Rectal smooth muscle tissue (tissue), 1 donor: ENCODE measurements around the gene LCN12.

Source experiments
- H3K27ac ChIP-seq: one replicate; pipeline ENCODE4 v1.7.0; 2013; ENCODE audit warnings: low read depth, low read length, inconsistent platforms
- H3K27me3 ChIP-seq: one replicate; pipeline ENCODE4 v1.7.0; 2013; ENCODE audit warnings: low read length; ENCODE audit not compliant: control insufficient read depth, insufficient read depth
- H3K36me3 ChIP-seq: one replicate; pipeline ENCODE4 v1.7.0; 2013; ENCODE audit warnings: low read length; ENCODE audit not compliant: control insufficient read depth, insufficient read depth
- H3K4me1 ChIP-seq: one replicate; pipeline ENCODE4 v1.7.0; 2013; ENCODE audit warnings: low read length; ENCODE audit not compliant: control insufficient read depth, insufficient read depth
- H3K4me3 ChIP-seq: one replicate; pipeline ENCODE4 v1.7.0; 2013; ENCODE audit warnings: low read length
- H3K9ac ChIP-seq: one replicate; pipeline ENCODE4 v1.7.0; 2013; ENCODE audit warnings: low read length

The LCN12 gene

DNA sequence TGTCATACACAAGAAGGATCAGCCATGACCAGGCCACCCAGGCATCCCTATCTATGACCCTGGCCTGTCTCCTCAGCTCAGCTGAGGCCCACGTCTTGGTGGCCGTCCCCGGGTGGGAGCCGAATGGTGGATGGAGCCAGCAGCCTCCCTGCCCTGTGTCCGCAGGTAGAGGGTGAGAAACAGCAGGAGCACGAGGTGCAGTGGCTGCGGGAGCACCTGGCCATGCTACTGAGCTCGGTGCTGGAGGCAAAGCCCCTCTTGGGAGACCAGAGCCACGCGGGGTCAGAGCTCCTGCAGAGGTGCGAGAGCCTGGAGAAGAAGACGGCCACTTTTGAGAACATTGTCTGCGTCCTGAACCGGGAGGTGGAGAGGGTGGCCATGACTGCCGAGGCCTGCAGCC lies 32.0 kb upstream of the LCN12 start:
- H3K27me3 ChIP-seq = no peaks in the 10 kb centered on the region
- H3K4me3 ChIP-seq = no peak overlapping the region
- H3K36me3 ChIP-seq = peaks cover 41% of the 10 kb centered on the region
- H3K4me1 ChIP-seq = no peaks in the 10 kb centered on the region
- no peak overlapping the region for H3K9ac ChIP-seq
- H3K27ac ChIP-seq = no peak overlapping the region

GRCh38 chr9:136920734-136921231 lies 31.3 kb upstream of the LCN12 start:
- Histone ChIP-seq H3K9ac (no peak overlapping the region), H3K27me3 (no peaks in the 10 kb centered on the region), H3K27ac (no peak overlapping the region), H3K4me3 (no peak overlapping the region), H3K4me1 (no peaks in the 10 kb centered on the region), H3K36me3 (peaks cover 35% of the 10 kb centered on the region)

GRCh38 chr9:136921307-136921706 lies 30.8 kb upstream of the LCN12 start:
- Histone ChIP-seq H3K4me3 (no peak overlapping the region), H3K27me3 (no peaks in the 10 kb centered on the region), H3K36me3 (peaks cover 33% of the 10 kb centered on the region), H3K4me1 (no peaks in the 10 kb centered on the region), H3K9ac (no peak overlapping the region), H3K27ac (no peak overlapping the region)

DNA sequence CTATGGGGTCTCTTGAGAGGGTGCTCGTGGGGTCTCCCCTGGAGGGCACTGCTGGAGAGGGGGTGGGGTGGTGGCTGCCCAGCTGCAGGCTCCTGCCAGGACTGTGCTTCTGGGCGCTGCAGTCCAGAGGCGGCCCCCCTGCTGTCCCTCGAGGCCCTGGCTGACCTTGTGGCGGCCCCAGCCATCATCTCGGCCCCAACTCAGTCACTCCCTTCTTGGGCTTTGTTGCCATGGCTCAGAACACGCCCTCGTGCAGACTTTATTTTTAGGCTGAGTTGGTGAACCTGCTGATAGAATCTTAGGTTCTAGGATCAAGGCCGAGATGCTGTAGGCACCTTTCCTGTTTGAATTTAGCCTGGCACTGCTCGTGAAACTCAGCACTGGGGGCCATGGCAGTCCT lies 30.4 kb upstream of the LCN12 start:
- Histone ChIP-seq H3K36me3 (peaks cover 33% of the 10 kb centered on the region), H3K27me3 (no peaks in the 10 kb centered on the region), H3K4me1 (no peaks in the 10 kb centered on the region), H3K4me3 (no peak overlapping the region), H3K9ac (no peak overlapping the region), H3K27ac (no peak overlapping the region)

GRCh38 chr9:136922540-136922939 lies 29.5 kb upstream of the LCN12 start:
- Histone ChIP-seq H3K36me3 (peaks cover 32% of the 10 kb centered on the region), H3K9ac (no peak overlapping the region), H3K27ac (no peak overlapping the region), H3K27me3 (no peaks in the 10 kb centered on the region), H3K4me1 (no peaks in the 10 kb centered on the region), H3K4me3 (no peak overlapping the region)

DNA sequence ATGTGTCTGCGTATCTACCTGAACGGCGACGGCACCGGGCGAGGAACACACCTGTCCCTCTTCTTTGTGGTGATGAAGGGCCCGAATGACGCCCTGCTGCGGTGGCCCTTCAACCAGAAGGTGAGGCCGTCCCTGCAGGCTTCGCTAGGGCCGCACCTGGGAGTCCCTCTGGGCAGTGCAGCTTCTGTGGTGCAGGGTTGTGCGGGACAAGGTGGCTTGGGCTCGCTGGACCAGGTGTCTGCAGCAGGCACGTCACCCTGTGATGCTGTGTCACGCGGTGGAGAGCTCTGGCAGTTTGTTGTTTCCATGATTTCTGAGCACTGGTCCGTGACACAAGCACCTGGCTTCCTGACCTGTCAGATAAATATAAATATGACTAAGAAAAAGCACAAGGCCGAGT lies 28.2 kb upstream of the LCN12 start:
- no peak overlapping the region for H3K9ac ChIP-seq
- H3K27ac ChIP-seq = no peak overlapping the region
- H3K36me3 ChIP-seq = peaks cover 29% of the 10 kb centered on the region
- no peak overlapping the region for H3K4me3 ChIP-seq
- H3K4me1 ChIP-seq = no peaks in the 10 kb centered on the region
- no peaks in the 10 kb centered on the region for H3K27me3 ChIP-seq

- H3K4me3 ChIP-seq = no peak overlapping the region
- no peaks in the 10 kb centered on the region for H3K27me3 ChIP-seq
- no peak overlapping the region for H3K27ac ChIP-seq
- no peaks in the 10 kb centered on the region for H3K4me1 ChIP-seq
- H3K36me3 ChIP-seq = peaks cover 18% of the 10 kb centered on the region
- no peak overlapping the region for H3K9ac ChIP-seq
Measured at GRCh38 chr9:136925414-136926153, 26.5 kb upstream of the LCN12 start.

GRCh38 chr9:136926154-136926704 lies 25.8 kb upstream of the LCN12 start:
- Histone ChIP-seq H3K27me3 (no peaks in the 10 kb centered on the region), H3K36me3 (peaks cover 12% of the 10 kb centered on the region), H3K4me1 (no peaks in the 10 kb centered on the region), H3K4me3 (no peak overlapping the region), H3K27ac (no peak overlapping the region), H3K9ac (no peak overlapping the region)

DNA sequence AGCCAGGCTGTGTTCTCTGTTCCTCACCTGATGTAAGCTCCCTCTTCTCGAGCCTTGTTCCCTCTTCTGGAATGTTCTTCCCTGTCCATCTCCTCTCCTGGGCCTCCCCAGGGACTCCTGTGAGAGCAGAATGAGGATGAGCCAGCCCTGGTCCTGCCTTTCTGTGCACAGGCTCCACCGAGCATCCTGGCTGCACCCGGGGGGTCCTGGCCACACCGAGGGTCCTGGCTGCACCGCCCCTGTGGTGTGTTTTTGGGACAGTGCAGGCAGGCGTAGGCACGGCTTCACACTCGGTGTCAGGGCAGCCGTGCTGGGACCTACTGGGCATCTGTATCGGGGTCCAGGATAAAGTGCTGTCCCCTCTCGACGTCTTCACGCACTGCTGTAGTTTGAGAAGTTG lies 25.3 kb upstream of the LCN12 start:
- H3K27me3 ChIP-seq = no peaks in the 10 kb centered on the region
- H3K4me1 ChIP-seq = no peaks in the 10 kb centered on the region
- H3K27ac ChIP-seq = no peak overlapping the region
- no peak overlapping the region for H3K4me3 ChIP-seq
- peaks cover 12% of the 10 kb centered on the region for H3K36me3 ChIP-seq
- no peak overlapping the region for H3K9ac ChIP-seq

GRCh38 chr9:136927343-136928271 lies 24.5 kb upstream of the LCN12 start:
- peaks cover 12% of the 10 kb centered on the region for H3K36me3 ChIP-seq
- H3K27ac ChIP-seq = no peak overlapping the region
- no peaks in the 10 kb centered on the region for H3K27me3 ChIP-seq
- no peak overlapping the region for H3K9ac ChIP-seq
- no peak overlapping the region for H3K4me3 ChIP-seq
- no peaks in the 10 kb centered on the region for H3K4me1 ChIP-seq

GRCh38 chr9:136928591-136928990 lies 23.5 kb upstream of the LCN12 start:
- Histone ChIP-seq H3K4me3 (no peak overlapping the region), H3K27me3 (no peaks in the 10 kb centered on the region), H3K9ac (no peak overlapping the region), H3K27ac (no peak overlapping the region), H3K4me1 (no peaks in the 10 kb centered on the region), H3K36me3 (peaks cover 12% of the 10 kb centered on the region)

DNA sequence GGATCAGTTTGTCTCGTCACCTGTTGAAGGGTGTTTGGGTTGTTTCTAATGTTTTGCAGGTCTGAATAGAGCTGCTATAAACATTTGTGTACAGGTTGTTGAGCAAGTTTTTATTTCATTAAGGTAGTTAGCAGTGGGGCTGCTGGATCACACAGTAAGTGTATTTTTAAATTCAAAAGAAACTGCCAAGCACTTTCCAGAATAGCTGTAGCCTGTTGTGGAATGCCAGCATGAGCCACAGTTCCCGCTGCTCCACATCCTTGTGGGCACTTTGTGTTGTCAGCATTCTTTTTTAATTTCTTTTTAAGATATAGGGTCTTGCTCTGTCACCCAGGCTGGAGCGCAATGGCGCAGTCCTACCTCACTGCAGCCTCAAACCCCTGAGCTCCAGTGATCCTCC lies 22.1 kb upstream of the LCN12 start:
- Histone ChIP-seq H3K36me3 (peaks cover 12% of the 10 kb centered on the region), H3K9ac (no peak overlapping the region), H3K4me1 (no peaks in the 10 kb centered on the region), H3K27ac (no peak overlapping the region), H3K4me3 (no peak overlapping the region), H3K27me3 (no peaks in the 10 kb centered on the region)
